Loucy (cell line): ENCODE measurements around the gene GABBR2.

Experiments used
- H2AFZ ChIP-seq: fragments of 200-600 bp; sonication (generic); 2 replicates; pipeline ENCODE4 v1.6.0; 2016; ENCODE audit warnings: antibody characterized with exemption, mild to moderate bottlenecking, low read length, moderate library complexity
- H3F3A ChIP-seq: fragments of 200-600 bp; 2 replicates; pipeline ENCODE4 v1.6.0; 2016; ENCODE audit warnings: antibody characterized with exemption, low read depth, mild to moderate bottlenecking
- H3K27me3 ChIP-seq: fragments of 200-600 bp; sonication (generic); 2 replicates; pipeline ENCODE4 v1.6.1; 2014; ENCODE audit warnings: low read length, mild to moderate bottlenecking; ENCODE audit not compliant: insufficient read depth, poor library complexity, severe bottlenecking
- H3K36me3 ChIP-seq: fragments of 200-600 bp; sonication (generic); 2 replicates; pipeline ENCODE4 v1.6.1; 2016; ENCODE audit warnings: low read length; ENCODE audit not compliant: insufficient read depth
- H3K4me1 ChIP-seq: fragments of 200-600 bp; sonication (generic); 2 replicates; pipeline ENCODE4 v1.5.1; 2014; ENCODE audit warnings: low read length, mild to moderate bottlenecking; ENCODE audit not compliant: insufficient read depth, poor library complexity, severe bottlenecking
- H3K4me2 ChIP-seq: fragments of 200-600 bp; sonication (generic); 2 replicates; pipeline ENCODE4 v1.6.0; 2014; ENCODE audit warnings: antibody characterized with exemption, low read length, low read depth, mild to moderate bottlenecking; ENCODE audit not compliant: poor library complexity, severe bottlenecking
- H3K4me3 ChIP-seq: fragments of 200-600 bp; sonication (generic); 2 replicates; pipeline ENCODE4 v1.5.1; 2014; ENCODE audit warnings: low read length, mild to moderate bottlenecking, mixed read lengths; ENCODE audit not compliant: poor library complexity, severe bottlenecking
- H3K79me2 ChIP-seq: fragments of 200-600 bp; sonication (generic); 2 replicates; pipeline ENCODE4 v1.6.1; 2014; ENCODE audit warnings: low read length; ENCODE audit not compliant: insufficient read depth
- H3K9ac ChIP-seq: fragments of 200-600 bp; sonication (generic); 2 replicates; pipeline ENCODE4 v1.6.0; 2014; ENCODE audit warnings: mild to moderate bottlenecking, low read depth, low read length, moderate library complexity; ENCODE audit not compliant: poor library complexity, severe bottlenecking
- H3K9me2 ChIP-seq: fragments of 200-600 bp; sonication (generic); replicated peaks from 2 replicates; pipeline ENCODE4 v1.6.1; 2016; ENCODE audit warnings: low read depth, low read length, mixed read lengths
- H3K9me3 ChIP-seq: fragments of 200-600 bp; sonication (generic); 2 replicates; pipeline ENCODE4 v1.6.1; 2014; ENCODE audit warnings: mild to moderate bottlenecking, antibody characterized with exemption, low read length, low read depth; ENCODE audit not compliant: insufficient read depth
- H4K20me1 ChIP-seq: fragments of 200-600 bp; sonication (generic); 2 replicates; pipeline ENCODE4 v1.6.0; 2014; ENCODE audit warnings: antibody characterized with exemption, low read length, mild to moderate bottlenecking; ENCODE audit not compliant: insufficient read depth, poor library complexity, severe bottlenecking
- EZH2phosphoT487 ChIP-seq: fragments of 200-600 bp; IDR thresholded peaks from 2 replicates; pipeline ENCODE4 v1.6.1; 2018; ENCODE audit warnings: antibody characterized with exemption, mild to moderate bottlenecking, moderate library complexity, borderline replicate concordance
- TF ChIP-seq, protein P1 (sequence below): fragments of 200-600 bp; sonication (generic); conservative IDR thresholded peaks from 2 replicates; pipeline ENCODE4 v1.5.1; 2014; ENCODE audit warnings: mild to moderate bottlenecking, antibody characterized with exemption, low read length

Gene GABBR2

DNA sequence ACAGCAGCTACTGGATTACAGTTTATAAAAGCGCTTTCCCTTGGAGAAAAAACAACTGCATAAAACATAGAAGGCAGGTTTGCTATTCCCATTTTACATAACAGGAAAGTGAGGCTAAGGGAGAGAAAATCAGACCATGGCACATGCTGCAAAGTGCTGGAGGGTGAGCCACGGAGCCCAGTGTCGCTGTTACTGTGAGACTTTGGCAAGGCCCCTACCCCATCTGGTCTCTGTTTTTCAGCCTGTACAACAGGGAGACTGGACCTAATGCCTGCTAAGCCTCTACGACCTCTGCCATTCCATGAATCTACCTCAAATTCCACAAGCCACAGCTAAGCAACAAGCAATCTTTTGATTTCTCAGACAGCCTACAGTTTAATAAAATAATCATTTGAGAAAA, 139.2 kb downstream of the GABBR2 start:
- Histone ChIP-seq H3K9me2 (no peaks in the 10 kb centered on the region), H3K36me3 (no peaks in the 10 kb centered on the region), H3K79me2 (no peaks in the 10 kb centered on the region), H3K4me2 (no peak overlapping the region), H4K20me1 (no peaks in the 10 kb centered on the region), H2AFZ (no peak overlapping the region), H3K9me3 (no peaks in the 10 kb centered on the region), H3K27me3 (no peaks in the 10 kb centered on the region), H3K9ac (no peak overlapping the region), H3K4me1 (no peaks in the 10 kb centered on the region), H3K4me3 (no peak overlapping the region), H3F3A (no peaks in the 10 kb centered on the region)
- TF ChIP-seq EZH2phosphoT487, result no peak
- TF ChIP-seq, protein P1, sequence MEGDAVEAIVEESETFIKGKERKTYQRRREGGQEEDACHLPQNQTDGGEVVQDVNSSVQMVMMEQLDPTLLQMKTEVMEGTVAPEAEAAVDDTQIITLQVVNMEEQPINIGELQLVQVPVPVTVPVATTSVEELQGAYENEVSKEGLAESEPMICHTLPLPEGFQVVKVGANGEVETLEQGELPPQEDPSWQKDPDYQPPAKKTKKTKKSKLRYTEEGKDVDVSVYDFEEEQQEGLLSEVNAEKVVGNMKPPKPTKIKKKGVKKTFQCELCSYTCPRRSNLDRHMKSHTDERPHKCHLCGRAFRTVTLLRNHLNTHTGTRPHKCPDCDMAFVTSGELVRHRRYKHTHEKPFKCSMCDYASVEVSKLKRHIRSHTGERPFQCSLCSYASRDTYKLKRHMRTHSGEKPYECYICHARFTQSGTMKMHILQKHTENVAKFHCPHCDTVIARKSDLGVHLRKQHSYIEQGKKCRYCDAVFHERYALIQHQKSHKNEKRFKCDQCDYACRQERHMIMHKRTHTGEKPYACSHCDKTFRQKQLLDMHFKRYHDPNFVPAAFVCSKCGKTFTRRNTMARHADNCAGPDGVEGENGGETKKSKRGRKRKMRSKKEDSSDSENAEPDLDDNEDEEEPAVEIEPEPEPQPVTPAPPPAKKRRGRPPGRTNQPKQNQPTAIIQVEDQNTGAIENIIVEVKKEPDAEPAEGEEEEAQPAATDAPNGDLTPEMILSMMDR, result no peak

- H3K9me2 ChIP-seq, result no peaks in the 10 kb centered on the region
- no peak for TF ChIP-seq EZH2phosphoT487
- no peaks in the 10 kb centered on the region for H3K4me1 ChIP-seq
- no peak overlapping the region for H3K4me3 ChIP-seq
- no peaks in the 10 kb centered on the region for H3K27me3 ChIP-seq
- no peaks in the 10 kb centered on the region for H3K36me3 ChIP-seq
- no peak overlapping the region for H3K4me2 ChIP-seq
- H3F3A ChIP-seq, result no peaks in the 10 kb centered on the region
- no peaks in the 10 kb centered on the region for H4K20me1 ChIP-seq
- H3K9me3 ChIP-seq, result no peaks in the 10 kb centered on the region
- H3K79me2 ChIP-seq, result no peaks in the 10 kb centered on the region
- no peak overlapping the region for H2AFZ ChIP-seq
- no peak overlapping the region for H3K9ac ChIP-seq
Measured at GRCh38 chr9:98568909-98569469, 139.7 kb downstream of the GABBR2 start.

- H2AFZ ChIP-seq, result no peak overlapping the region
- H4K20me1 ChIP-seq, result no peaks in the 10 kb centered on the region
- H3K9ac ChIP-seq, result no peak overlapping the region
- H3K4me3 ChIP-seq, result no peak overlapping the region
- no peaks in the 10 kb centered on the region for H3K4me1 ChIP-seq
- H3K9me2 ChIP-seq, result no peaks in the 10 kb centered on the region
- no peaks in the 10 kb centered on the region for H3K9me3 ChIP-seq
- H3F3A ChIP-seq, result no peaks in the 10 kb centered on the region
- H3K36me3 ChIP-seq, result no peaks in the 10 kb centered on the region
- H3K79me2 ChIP-seq, result no peaks in the 10 kb centered on the region
- no peaks in the 10 kb centered on the region for H3K27me3 ChIP-seq
- H3K4me2 ChIP-seq, result no peak overlapping the region
- TF ChIP-seq EZH2phosphoT487, result no peak
- TF ChIP-seq, protein P1, result no peak
Measured at GRCh38 chr9:98568234-98568908, 140.4 kb downstream of the GABBR2 start.
